HT-29 (cell line): Measurements from ENCODE around the gene WBP1L. TPM values are rescaled to one million over a fixed set of nuclear protein-coding genes. Genes with fewer than 3 reads are reported as not detected.
"Not testable (repeated sequence)": the region's sequence is repeated elsewhere in the genome, so short reads cannot be mapped to it uniquely, and the experiment has no call there.

Source experiments
- DNase-seq: peaks from one replicate; pipeline ENCODE4 v3.0.0-alpha.2; 2015; ENCODE audit warnings: low spot score
- total RNA-seq: library from RNA; depleted of rRNA; stranded (reverse); fragments of >200 nt; shearing (Covaris generic); gene quantifications from 2 replicates; pipeline ENCODE4 v1.2.3, GENCODE V29; 2014; rRNA removed

WBP1L gene
- 27.5 and 27.6 TPM in 2 replicates for total RNA-seq

GRCh38 chr10:102743588-102744373 lies at the start of gene WBP1L:
Gene WBP1L, plus strand, starts transcription at chr10:102743948. Its CDS starts 106 bp downstream, at chr10:102744054.
- DNase-seq: peak; percentile 98

- DNase-seq: not testable (repeated sequence)
Observed at GRCh38 chr10:102695401-102695800, 48.3 kb upstream of the WBP1L start.

- DNase-seq: no peak
Observed at GRCh38 chr10:102696736-102697135, 47.0 kb upstream of the WBP1L start.

- DNase-seq: no peak
Observed at GRCh38 chr10:102698894-102699293, 44.9 kb upstream of the WBP1L start.

- DNase-seq: no peak
Observed at GRCh38 chr10:102701272-102701671, 42.5 kb upstream of the WBP1L start.

GRCh38 chr10:102701796-102702195 lies 42.0 kb upstream of the WBP1L start:
- no peak for DNase-seq

GRCh38 chr10:102702742-102703141 lies 41.0 kb upstream of the WBP1L start:
- no peak for DNase-seq

GRCh38 chr10:102704915-102705314 lies 38.8 kb upstream of the WBP1L start:
- DNase-seq: no peak

GRCh38 chr10:102705531-102705930 lies 38.2 kb upstream of the WBP1L start:
- no peak for DNase-seq

GRCh38 chr10:102710609-102711008 lies 33.1 kb upstream of the WBP1L start:
- no peak for DNase-seq

- DNase-seq: no peak
Observed at GRCh38 chr10:102712089-102712488, 31.7 kb upstream of the WBP1L start.

GRCh38 chr10:102712843-102713538 lies 30.8 kb upstream of the WBP1L start:
- DNase-seq: no peak

GRCh38 chr10:102713539-102713813 lies 30.3 kb upstream of the WBP1L start:
- DNase-seq: no peak

- DNase-seq: peak; percentile 99
Observed at GRCh38 chr10:102713814-102714620, 29.7 kb upstream of the WBP1L start, which contains the start of gene ARL3. Gene ARL3, minus strand, starts transcription at chr10:102714397. Its CDS starts 122 bp downstream, at chr10:102714275.

GRCh38 chr10:102714621-102715455 lies 28.9 kb upstream of the WBP1L start, which contains the start of gene SFXN2:
Gene SFXN2, plus strand, starts transcription at chr10:102714636. Its CDS starts 12,001 bp downstream, at chr10:102726637.
- DNase-seq: no peak

- DNase-seq: no peak
Observed at GRCh38 chr10:102715880-102716279, 27.9 kb upstream of the WBP1L start.

- DNase-seq: not testable (repeated sequence)
Observed at GRCh38 chr10:102716900-102717565, 26.7 kb upstream of the WBP1L start.

- DNase-seq: no peak
Observed at GRCh38 chr10:102718220-102718619, 25.5 kb upstream of the WBP1L start.

- DNase-seq: no peak
Observed at GRCh38 chr10:102720337-102720736, 23.4 kb upstream of the WBP1L start.

GRCh38 chr10:102720775-102721301 lies 22.9 kb upstream of the WBP1L start:
- no peak for DNase-seq
